MV-4-11 (cell line): ENCODE data around the gene AGRP.

Experiments
- DNase-seq: peaks from one replicate; lab custom pipeline; 2025; lab: John Stamatoyannopoulos, UW

Gene AGRP

DNA sequence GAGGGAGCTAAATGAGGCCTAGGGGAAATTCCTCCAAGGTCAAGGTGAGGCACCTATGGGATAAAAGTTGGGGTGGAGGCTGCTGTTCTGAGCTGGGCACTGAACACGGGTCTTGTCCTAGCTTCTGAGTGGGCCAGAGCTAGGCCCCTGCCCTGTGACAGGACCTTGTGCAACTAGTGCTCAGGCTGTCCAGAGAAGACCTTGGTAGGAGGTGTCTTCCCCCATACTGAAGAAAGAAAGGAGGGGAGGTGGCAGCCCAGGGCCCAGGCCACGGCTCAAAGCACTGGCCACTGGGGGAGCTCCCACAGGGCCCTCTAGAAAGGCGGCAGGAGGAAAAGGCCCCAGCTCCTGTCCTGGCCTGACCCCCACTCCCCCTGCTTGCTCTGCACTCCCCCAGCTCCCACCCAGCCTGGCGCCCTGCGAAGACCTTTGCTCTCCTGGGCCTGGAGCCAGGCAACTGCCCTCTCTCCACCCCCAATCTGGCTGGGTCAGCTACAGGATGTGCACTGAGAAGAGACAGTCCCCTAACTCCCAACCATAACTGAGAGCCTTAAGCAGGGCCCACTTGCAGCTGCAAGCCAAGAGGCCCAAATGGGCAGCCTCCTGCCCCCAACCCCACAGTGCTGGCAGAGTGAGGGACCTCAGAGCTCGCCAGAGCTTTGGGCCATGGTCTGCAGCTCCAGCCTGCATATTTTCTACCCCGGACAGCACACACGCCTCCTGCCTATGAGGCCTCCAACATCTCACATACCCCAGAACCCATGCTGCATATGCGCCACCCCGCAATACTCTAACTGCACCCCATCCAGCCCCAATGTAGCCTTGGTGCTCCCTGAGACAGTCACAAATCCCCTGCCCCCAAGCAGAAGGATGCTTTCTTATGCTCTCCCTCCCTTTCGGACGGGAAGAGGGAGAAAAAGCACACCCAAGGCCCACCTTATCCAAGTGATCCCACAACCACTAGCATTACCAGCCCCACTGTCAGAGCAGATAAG, 37.1 kb downstream of the AGRP start:
- DNase-seq: no peak

GRCh38 chr16:67445441-67445912, 37.9 kb downstream of the AGRP start:
- DNase-seq: no peak

DNA sequence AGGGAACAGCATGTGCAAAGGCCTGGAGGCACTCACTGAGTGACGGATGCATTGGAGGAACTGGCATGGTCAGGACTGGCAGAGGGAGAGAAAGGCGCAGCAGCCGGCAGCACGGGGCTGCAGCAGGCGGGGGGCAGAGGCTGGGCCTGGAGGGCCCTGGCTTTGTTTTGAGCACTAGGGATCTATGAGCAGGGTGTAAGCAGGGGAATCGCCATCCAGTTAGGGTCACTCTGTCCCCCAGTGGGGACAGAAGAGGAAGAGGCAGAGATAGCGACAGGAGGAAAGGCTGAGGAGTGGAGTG, 38.3 kb downstream of the AGRP start:
- DNase-seq: no peak

- DNase-seq: no peak
Observed at GRCh38 chr16:67444259-67445125, 38.9 kb downstream of the AGRP start.

DNA sequence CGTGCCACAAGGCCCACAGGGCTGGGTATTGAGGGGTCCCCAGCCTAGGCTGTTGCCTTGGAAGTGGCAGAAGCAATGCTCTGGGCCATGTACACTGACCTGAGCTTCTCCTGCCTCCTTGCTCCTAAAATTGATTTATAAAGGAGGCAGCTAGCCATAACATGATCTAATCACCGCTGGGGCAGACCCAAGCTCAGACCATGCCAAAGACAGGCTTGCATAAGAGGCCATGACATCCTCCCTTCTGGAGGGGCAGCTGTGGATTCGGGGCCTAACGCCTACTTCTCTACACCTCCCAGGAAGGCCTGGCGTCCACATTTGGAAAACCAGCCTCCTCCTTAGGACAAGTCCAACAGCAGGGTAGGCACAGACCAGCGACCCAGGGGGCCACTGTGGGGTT, 40.1 kb downstream of the AGRP start:
- no peak for DNase-seq

DNA sequence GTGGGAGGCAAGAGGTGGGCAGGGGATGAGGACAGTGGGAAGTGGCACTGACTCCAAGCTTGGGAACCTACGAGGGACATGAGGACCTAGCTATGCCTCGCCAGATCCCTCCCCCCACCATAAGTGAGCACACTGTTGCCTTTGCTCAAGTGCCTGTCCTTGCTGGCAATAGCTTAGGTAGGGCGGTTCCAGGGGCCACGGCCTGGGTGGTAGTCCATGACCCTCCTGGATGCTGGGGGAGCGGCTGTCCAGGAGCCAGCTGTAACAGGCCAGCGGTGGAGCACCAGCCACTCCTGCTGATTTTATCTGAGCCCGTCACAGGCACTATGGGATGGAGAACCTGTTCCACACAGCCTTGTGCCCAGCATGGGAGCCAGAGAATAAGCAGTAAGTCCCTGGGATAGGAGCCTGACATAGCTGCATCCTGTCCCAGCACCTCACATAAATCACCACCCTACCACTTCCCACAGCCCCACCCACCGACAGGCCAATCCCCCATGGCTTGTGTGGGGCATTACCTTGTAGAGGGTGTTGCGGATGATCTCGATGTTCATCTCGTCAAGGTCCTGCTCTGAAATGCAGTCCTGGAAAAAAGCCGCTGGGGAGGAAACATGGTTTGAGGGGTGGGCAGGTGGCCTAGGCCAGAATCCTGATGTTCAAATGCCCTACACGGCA, 40.6 kb downstream of the AGRP start:
- DNase-seq: no peak

DNA sequence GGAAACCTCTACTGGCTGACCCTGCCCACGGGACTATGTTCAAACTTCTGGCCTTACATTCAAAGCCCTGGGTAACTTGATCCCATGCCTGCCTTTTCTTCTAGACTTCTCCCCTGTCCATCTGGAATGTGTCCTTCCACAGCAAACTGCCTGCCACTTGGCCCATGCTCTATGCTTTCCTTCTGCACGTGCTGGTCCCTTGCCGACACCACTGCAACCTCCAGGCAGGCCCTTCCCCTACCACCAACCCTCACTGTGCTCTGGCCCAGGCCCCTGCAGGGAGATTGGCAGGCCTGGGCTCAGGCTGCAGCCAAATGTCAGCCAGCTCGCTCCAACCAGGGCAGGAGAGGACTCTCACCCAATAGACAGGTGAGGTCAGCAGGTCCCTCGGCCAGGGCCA, 41.4 kb downstream of the AGRP start:
- no peak for DNase-seq

DNA sequence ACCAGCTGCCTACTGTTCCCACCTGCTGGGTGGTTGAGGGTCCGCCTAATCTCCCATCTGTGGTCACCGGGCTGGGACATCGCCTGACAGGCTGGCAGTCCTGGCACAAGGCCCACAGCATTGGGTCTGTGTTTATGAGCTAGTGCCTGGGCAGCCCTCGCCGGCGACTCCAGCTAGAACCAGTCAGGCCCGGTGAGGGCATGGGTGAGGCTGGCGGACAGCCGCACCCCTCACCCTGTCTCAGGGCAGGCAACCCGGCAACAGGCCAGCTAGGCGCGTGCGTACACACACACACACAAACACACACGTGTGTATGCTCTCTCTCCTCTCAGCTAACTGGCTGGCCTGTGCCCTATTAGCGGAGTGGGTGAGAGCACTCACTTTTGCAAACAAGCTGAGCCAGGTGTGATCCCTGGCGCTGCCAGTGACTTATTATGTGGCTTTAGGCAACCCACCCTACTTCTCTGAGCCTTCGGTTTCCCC, 42.0 kb downstream of the AGRP start:
- DNase-seq: no peak

GRCh38 chr16:67438824-67439393, 44.4 kb downstream of the AGRP start:
- no peak for DNase-seq

- peak; percentile 16 for DNase-seq
Observed at GRCh38 chr16:67438098-67438791, 45.1 kb downstream of the AGRP start.

- DNase-seq: no peak
Observed at GRCh38 chr16:67437513-67437912, 45.8 kb downstream of the AGRP start.

- no peak for DNase-seq
Observed at GRCh38 chr16:67436640-67437193, 46.6 kb downstream of the AGRP start.

- no peak for DNase-seq
Observed at GRCh38 chr16:67435758-67436164, 47.6 kb downstream of the AGRP start.

- no peak for DNase-seq
Observed at GRCh38 chr16:67433131-67433719, 50.1 kb downstream of the AGRP start.
